Keratinocyte (primary cell): ENCODE measurements around the gene LUZP4. TPM values are rescaled to one million over a fixed set of nuclear protein-coding genes. Genes with fewer than 3 reads are reported as not detected.

Experiments used
- DNase-seq: peaks from one replicate; pipeline ENCODE4 v3.0.0-alpha.2; 2011; ENCODE audit warnings: low read depth, missing footprints, low spot score
- FAIRE-seq: peaks from 2 replicates; lab custom pipeline; 2011; peaks lifted over from hg19 to GRCh38; lab: Jason Lieb, UNC
- H2AFZ ChIP-seq: 2 replicates; pipeline ENCODE4 v1.6.0; 2012; ENCODE audit warnings: low read length, control low read depth, inconsistent platforms; ENCODE audit not compliant: control insufficient read depth
- H3K27ac ChIP-seq: 2 replicates; pipeline ENCODE4 v1.5.1; 2011; ENCODE audit warnings: low read length; ENCODE audit not compliant: control insufficient read depth, insufficient read depth
- H3K27me3 ChIP-seq: 3 replicates; pipeline ENCODE4 v1.6.0; 2011; ENCODE audit warnings: low read length; ENCODE audit not compliant: control insufficient read depth, insufficient read depth; ENCODE audit errors: extremely low read depth
- H3K36me3 ChIP-seq, 2 experiments: 2 replicates in 1 of 2; 3 replicates in 1 of 2; pipeline ENCODE4 v1.5.1; 2011; ENCODE audit warnings: low read length in 2 of 2, mild to moderate bottlenecking in 1 of 2; ENCODE audit not compliant: control insufficient read depth in 2 of 2, insufficient read depth in 2 of 2; ENCODE audit errors: extremely low read depth in 1 of 2
- H3K4me1 ChIP-seq: 3 replicates; pipeline ENCODE4 v1.5.1; 2011; ENCODE audit warnings: low read length; ENCODE audit not compliant: control insufficient read depth, insufficient read depth; ENCODE audit errors: extremely low read depth
- H3K4me2 ChIP-seq: 3 replicates; pipeline ENCODE4 v1.6.0; 2011; ENCODE audit warnings: low read depth, low read length; ENCODE audit not compliant: control insufficient read depth, insufficient read depth; ENCODE audit errors: extremely low read depth
- H3K4me3 ChIP-seq, 3 experiments: fragments of 200-600 bp in 1 of 3; sonication (generic) in 1 of 3; 2 replicates in 2 of 3; 3 replicates in 1 of 3; pipeline ENCODE4 v1.5.1; 2011 to 2016; ENCODE audit warnings: low read length in 3 of 3, mild to moderate bottlenecking in 3 of 3, control low read depth in 2 of 3, inconsistent platforms in 1 of 3, low read depth in 1 of 3, mixed read lengths in 1 of 3, mixed run types in 1 of 3, moderate library complexity in 1 of 3; ENCODE audit not compliant: control insufficient read depth in 2 of 3, insufficient read depth in 2 of 3; ENCODE audit errors: extremely low read depth in 1 of 3
- H3K79me2 ChIP-seq: 2 replicates; pipeline ENCODE4 v1.6.0; 2012; ENCODE audit warnings: low read length; ENCODE audit not compliant: control insufficient read depth, insufficient read depth
- H3K9ac ChIP-seq: 3 replicates; pipeline ENCODE4 v1.6.0; 2011; ENCODE audit warnings: low read length; ENCODE audit not compliant: control insufficient read depth, insufficient read depth; ENCODE audit errors: extremely low read depth
- H3K9me1 ChIP-seq: 3 replicates; pipeline ENCODE4 v1.6.0; 2011; ENCODE audit warnings: low read length; ENCODE audit not compliant: control insufficient read depth, insufficient read depth; ENCODE audit errors: extremely low read depth
- H3K9me3 ChIP-seq: 2 replicates; pipeline ENCODE4 v1.5.1; 2012; ENCODE audit warnings: low read depth, low read length; ENCODE audit not compliant: control insufficient read depth
- H4K20me1 ChIP-seq: 3 replicates; pipeline ENCODE4 v1.6.0; 2011; ENCODE audit warnings: low read length; ENCODE audit not compliant: control insufficient read depth, insufficient read depth; ENCODE audit errors: extremely low read depth
- EZH2 ChIP-seq: IDR thresholded peaks from one replicate; pipeline ENCODE4 v1.6.1; 2012; ENCODE audit warnings: inconsistent platforms, mild to moderate bottlenecking, low read length, moderate library complexity
- dilution Hi-C: fragments of 300-500 bp; cut with MboI; formaldehyde crosslinking; loops from one replicate; pipeline ENCODE4 v1.7.0; 2020; ENCODE audit warnings: low sequenced_read_pairs; ENCODE audit not compliant: extremely low pct_ligation_motif_present
- polyA plus RNA-seq, 5 experiments: library from polyadenylated mRNA; depleted of rRNA in 3 of 5; stranded (reverse) in 3 of 5; stranded (forward) in 1 of 5; unstranded in 1 of 5; fragments of >200 nt; gene quantifications; 1 replicate in 1 of 5; 2 replicates in 3 of 5; 3 replicates in 1 of 5; pipeline versions ENCODE4 v1.2.1 to v1.2.3, GENCODE V29; 2011 to 2012; ENCODE audit warnings: missing spikeins in 2 of 5, low read depth in 1 of 5, low replicate concordance in 1 of 5
- TF ChIP-seq, protein P1 (sequence below), 3 experiments: IDR thresholded peaks in 1 of 3; conservative IDR thresholded peaks in 1 of 3; optimal IDR thresholded peaks in 1 of 3; 2 replicates in 2 of 3; 3 replicates in 1 of 3; pipeline versions ENCODE3 to v1.5.1; 2011; ENCODE audit warnings: low read length in 3 of 3, mild to moderate bottlenecking in 3 of 3, moderate library complexity in 2 of 3, control low read depth in 1 of 3, inconsistent platforms in 1 of 3; ENCODE audit not compliant: insufficient read depth in 2 of 3; ENCODE audit errors: extremely low read depth in 1 of 3

LUZP4 gene
- polyA plus RNA-seq, 1 donor (not counting 4 experiments of a cell fraction or from before 2014, with no cell fraction given) = not detected

DNA sequence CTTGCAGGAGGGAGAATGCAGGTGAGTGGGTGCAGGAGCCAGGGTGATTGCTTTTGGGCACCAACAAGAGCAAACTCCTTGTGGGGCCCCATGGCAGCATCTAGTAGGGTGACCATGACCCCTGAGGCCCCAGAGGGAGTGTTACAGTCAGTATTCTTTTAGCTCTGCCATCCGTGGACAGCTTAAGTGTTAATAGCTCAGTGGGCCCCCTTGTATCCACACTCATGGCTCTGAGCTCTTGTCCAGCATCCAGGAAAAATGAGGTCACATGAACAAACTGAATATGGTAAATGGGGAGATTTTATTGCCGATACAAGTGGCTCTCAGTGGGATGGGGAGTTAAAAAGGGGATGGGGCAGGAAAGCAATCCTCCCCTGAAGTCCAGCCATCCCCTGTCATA lies 28.4 kb upstream of the LUZP4 start:
- Histone ChIP-seq H3K9me3 (no peaks in the 10 kb centered on the region), H3K9me1 (no peaks in the 10 kb centered on the region), H3K36me3 (no peaks in the 10 kb centered on the region), H3K27me3 (peaks cover 6% of the 10 kb centered on the region), H2AFZ (no peak overlapping the region), H3K9ac (no peak overlapping the region), H3K79me2 (no peaks in the 10 kb centered on the region), H4K20me1 (no peaks in the 10 kb centered on the region), H3K4me1 (no peaks in the 10 kb centered on the region), H3K27ac (no peak overlapping the region), H3K4me2 (no peak overlapping the region), H3K4me3 (no peak overlapping the region)
- DNase-seq (no peak), FAIRE-seq (no peak)
- dilution Hi-C loops = no loop called here
- TF ChIP-seq EZH2 = no peak
- TF ChIP-seq, protein P1, sequence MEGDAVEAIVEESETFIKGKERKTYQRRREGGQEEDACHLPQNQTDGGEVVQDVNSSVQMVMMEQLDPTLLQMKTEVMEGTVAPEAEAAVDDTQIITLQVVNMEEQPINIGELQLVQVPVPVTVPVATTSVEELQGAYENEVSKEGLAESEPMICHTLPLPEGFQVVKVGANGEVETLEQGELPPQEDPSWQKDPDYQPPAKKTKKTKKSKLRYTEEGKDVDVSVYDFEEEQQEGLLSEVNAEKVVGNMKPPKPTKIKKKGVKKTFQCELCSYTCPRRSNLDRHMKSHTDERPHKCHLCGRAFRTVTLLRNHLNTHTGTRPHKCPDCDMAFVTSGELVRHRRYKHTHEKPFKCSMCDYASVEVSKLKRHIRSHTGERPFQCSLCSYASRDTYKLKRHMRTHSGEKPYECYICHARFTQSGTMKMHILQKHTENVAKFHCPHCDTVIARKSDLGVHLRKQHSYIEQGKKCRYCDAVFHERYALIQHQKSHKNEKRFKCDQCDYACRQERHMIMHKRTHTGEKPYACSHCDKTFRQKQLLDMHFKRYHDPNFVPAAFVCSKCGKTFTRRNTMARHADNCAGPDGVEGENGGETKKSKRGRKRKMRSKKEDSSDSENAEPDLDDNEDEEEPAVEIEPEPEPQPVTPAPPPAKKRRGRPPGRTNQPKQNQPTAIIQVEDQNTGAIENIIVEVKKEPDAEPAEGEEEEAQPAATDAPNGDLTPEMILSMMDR (optimal IDR thresholded peaks at IDR 0.05 in 1 of 3, IDR thresholded peaks at IDR 0.05 in 1 of 3, conservative IDR thresholded peaks at IDR 0.05 in 1 of 3; ENCODE audit: extremely low read depth in 1 of 3, insufficient read depth in 2 of 3, low read length in 3 of 3) = no peak

DNA sequence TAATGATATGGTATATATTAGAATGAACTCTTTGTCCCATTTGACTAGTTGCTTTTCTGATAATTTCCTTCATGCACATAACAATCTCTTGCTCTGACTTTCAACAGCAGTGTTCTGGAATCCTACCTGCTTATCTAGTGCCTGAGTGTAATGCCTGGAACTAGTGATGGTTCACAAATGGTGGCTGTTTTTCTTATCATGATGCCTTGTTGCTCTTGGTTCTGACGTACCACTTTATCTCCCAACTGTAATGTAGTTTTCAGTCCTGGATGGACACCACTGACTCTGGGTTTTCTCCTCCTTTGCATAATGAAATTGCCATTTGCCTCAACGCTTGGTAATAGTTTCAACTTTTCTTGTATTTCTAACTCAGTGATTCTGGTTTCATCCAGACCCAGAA lies 25.5 kb upstream of the LUZP4 start:
- dilution Hi-C loops = no loop called here
- H3K79me2 ChIP-seq = no peaks in the 10 kb centered on the region
- no peaks in the 10 kb centered on the region for H3K36me3 ChIP-seq
- no peaks in the 10 kb centered on the region for H4K20me1 ChIP-seq
- no peak for TF ChIP-seq EZH2
- TF ChIP-seq, protein P1 (optimal IDR thresholded peaks at IDR 0.05 in 1 of 3, IDR thresholded peaks at IDR 0.05 in 1 of 3, conservative IDR thresholded peaks at IDR 0.05 in 1 of 3; ENCODE audit: extremely low read depth in 1 of 3, insufficient read depth in 2 of 3, low read length in 3 of 3) = no peak
- H3K9me3 ChIP-seq = no peaks in the 10 kb centered on the region
- H3K4me1 ChIP-seq = no peaks in the 10 kb centered on the region
- H2AFZ ChIP-seq = no peak overlapping the region
- H3K9ac ChIP-seq = no peak overlapping the region
- DNase-seq = no peak
- peaks cover 9% of the 10 kb centered on the region for H3K27me3 ChIP-seq
- H3K9me1 ChIP-seq = no peaks in the 10 kb centered on the region
- no peak overlapping the region for H3K4me2 ChIP-seq
- H3K27ac ChIP-seq = no peak overlapping the region
- H3K4me3 ChIP-seq = no peak overlapping the region
- no peak for FAIRE-seq
